Peyer's patch (tissue), 4 donors: ENCODE results near the gene TACC2. TPM values are rescaled to one million over a fixed set of nuclear protein-coding genes. Genes with fewer than 3 reads are reported as not detected.

Experiments
- DNase-seq, 3 donors: peaks; one replicate each; pipeline ENCODE4 v3.0.0-alpha.2; 2017 to 2019
- H3K27ac ChIP-seq, 4 donors: fragments of 200-600 bp; sonication (generic); one replicate each; pipeline ENCODE4 v1.5.1; 2016 to 2019
- H3K27me3 ChIP-seq, 2 donors: fragments of 200-600 bp; sonication (generic); one replicate each; pipeline ENCODE4 v1.5.1; 2019
- H3K36me3 ChIP-seq, 3 donors: fragments of 200-600 bp; sonication (generic); one replicate each; pipeline ENCODE4 v1.5.1; 2016 to 2019
- H3K4me1 ChIP-seq, 4 donors: fragments of 200-600 bp; sonication (generic); one replicate each; pipeline ENCODE4 v1.5.1; 2016 to 2019
- H3K4me3 ChIP-seq, 4 donors: fragments of 200-600 bp; sonication (generic); 1 replicate in 3 of 4; 2 replicates in 1 of 4; pipeline ENCODE4 v1.5.1; 2016 to 2019; ENCODE audit warnings: mild to moderate bottlenecking in 1 of 4
- H3K9me3 ChIP-seq, 4 donors: fragments of 200-600 bp; sonication (generic); one replicate each; pipeline ENCODE4 v1.5.1; 2016 to 2019; ENCODE audit warnings: mild to moderate bottlenecking in 1 of 4
- POLR2A ChIP-seq, 2 donors: fragments of 450-650 bp; IDR thresholded peaks; one replicate each; pipeline ENCODE4 v1.5.1; 2017; ENCODE audit warnings: antibody characterized with exemption in 2 of 2, mild to moderate bottlenecking in 2 of 2, moderate library complexity in 2 of 2
- total RNA-seq, 4 donors: library from RNA; depleted of rRNA; stranded (reverse); fragments of >200 nt; gene quantifications; one replicate each; pipeline ENCODE4 v1.1.0, GENCODE V29; 2016
- TF ChIP-seq, protein P1 (sequence below), 6 experiments: fragments of 450-650 bp in 4 of 6; fragments of 200-600 bp in 2 of 6; sonication (generic) in 1 of 6; IDR thresholded peaks; one replicate each; pipeline ENCODE4 v1.5.1; 2017 to 2019; ENCODE audit warnings: antibody characterized with exemption in 6 of 6, mild to moderate bottlenecking in 3 of 6, moderate library complexity in 1 of 6

TACC2 gene
- total RNA-seq, 4 donors from 2014 or later: 91.6 to 140 (median 109) TPM

- no peak overlapping the region for H3K27ac ChIP-seq
- no peak overlapping the region for H3K4me3 ChIP-seq
- TF ChIP-seq, protein P1, sequence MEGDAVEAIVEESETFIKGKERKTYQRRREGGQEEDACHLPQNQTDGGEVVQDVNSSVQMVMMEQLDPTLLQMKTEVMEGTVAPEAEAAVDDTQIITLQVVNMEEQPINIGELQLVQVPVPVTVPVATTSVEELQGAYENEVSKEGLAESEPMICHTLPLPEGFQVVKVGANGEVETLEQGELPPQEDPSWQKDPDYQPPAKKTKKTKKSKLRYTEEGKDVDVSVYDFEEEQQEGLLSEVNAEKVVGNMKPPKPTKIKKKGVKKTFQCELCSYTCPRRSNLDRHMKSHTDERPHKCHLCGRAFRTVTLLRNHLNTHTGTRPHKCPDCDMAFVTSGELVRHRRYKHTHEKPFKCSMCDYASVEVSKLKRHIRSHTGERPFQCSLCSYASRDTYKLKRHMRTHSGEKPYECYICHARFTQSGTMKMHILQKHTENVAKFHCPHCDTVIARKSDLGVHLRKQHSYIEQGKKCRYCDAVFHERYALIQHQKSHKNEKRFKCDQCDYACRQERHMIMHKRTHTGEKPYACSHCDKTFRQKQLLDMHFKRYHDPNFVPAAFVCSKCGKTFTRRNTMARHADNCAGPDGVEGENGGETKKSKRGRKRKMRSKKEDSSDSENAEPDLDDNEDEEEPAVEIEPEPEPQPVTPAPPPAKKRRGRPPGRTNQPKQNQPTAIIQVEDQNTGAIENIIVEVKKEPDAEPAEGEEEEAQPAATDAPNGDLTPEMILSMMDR (IDR thresholded peaks at IDR 0.05): no peak
- TF ChIP-seq POLR2A (IDR thresholded peaks at IDR 0.05): no peak
- H3K27me3 ChIP-seq: no peaks in the 10 kb centered on the region
- H3K36me3 ChIP-seq: no peaks in the 10 kb centered on the region
- H3K4me1 ChIP-seq: peaks cover 0 to 15% (median 6%) of the 10 kb centered on the region in 4 donors
- DNase-seq: no peak
- H3K9me3 ChIP-seq: no peaks in the 10 kb centered on the region
These were observed 12.4 kb upstream of the TACC2 start for GRCh38 chr10:121976607-121977006.

GRCh38 chr10:121978511-121978910 lies 10.5 kb upstream of the TACC2 start:
- no peaks in the 10 kb centered on the region for H3K27me3 ChIP-seq
- no peak overlapping the region for H3K4me3 ChIP-seq
- no peak overlapping the region for H3K27ac ChIP-seq
- H3K9me3 ChIP-seq: no peaks in the 10 kb centered on the region
- H3K36me3 ChIP-seq: no peaks in the 10 kb centered on the region
- H3K4me1 ChIP-seq: peaks cover 0 to 11% (median 4%) of the 10 kb centered on the region in 4 donors
- no peak for DNase-seq
- TF ChIP-seq, protein P1 (IDR thresholded peaks at IDR 0.05): no peak
- TF ChIP-seq POLR2A (IDR thresholded peaks at IDR 0.05): no peak

DNA sequence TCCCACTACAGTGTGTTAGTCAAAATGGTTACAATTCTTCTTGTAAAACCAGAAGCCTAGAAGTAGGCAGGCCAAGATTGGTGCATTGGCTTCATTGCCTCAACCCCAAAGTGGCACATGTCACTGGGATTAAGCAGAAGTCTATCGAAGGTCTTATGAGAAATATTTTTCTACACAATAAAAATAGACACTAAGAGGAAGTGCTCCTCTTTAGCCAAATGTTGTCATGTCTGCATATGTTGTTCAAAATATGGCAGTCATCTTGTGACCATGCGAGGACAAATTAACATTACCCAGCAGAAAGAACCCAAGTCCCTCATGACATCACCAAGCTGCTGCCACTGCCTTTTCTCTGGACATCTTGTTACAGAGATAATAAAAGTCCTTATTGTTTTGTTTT lies 7.6 kb upstream of the TACC2 start:
- Histone ChIP-seq H3K27me3 (no peaks in the 10 kb centered on the region), H3K9me3 (peaks cover 0 to 7% (median 2%) of the 10 kb centered on the region in 4 donors), H3K36me3 (no peaks in the 10 kb centered on the region), H3K27ac (no peak overlapping the region), H3K4me1 (no peaks in the 10 kb centered on the region), H3K4me3 (no peak overlapping the region)
- no peak for TF ChIP-seq POLR2A (IDR thresholded peaks at IDR 0.05)
- TF ChIP-seq, protein P1 (IDR thresholded peaks at IDR 0.05): no peak
- DNase-seq: no peak

DNA sequence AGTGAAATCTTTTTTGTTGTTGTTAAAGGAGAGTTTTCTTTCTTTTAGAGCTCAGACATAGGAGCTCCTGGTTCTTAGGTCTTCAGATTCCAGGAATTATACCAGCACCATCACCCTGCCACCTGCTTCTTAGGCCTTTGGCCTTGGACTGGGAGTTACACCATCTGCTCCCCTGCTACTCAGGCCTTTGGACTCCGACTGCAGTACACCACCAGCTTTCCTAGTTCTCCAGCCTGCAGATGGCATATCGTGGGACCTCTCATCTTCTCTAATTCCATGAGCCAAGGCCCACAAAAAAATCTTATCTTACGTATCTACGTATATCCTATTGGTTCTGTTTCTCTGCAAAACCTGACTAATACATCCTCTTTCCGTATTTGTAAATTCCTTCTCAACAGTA lies 5.1 kb upstream of the TACC2 start:
- no peak for TF ChIP-seq POLR2A (IDR thresholded peaks at IDR 0.05)
- TF ChIP-seq, protein P1 (IDR thresholded peaks at IDR 0.05): no peak
- H3K36me3 ChIP-seq: no peaks in the 10 kb centered on the region
- no peak overlapping the region for H3K27ac ChIP-seq
- DNase-seq: peak in 1 of 3 donors; percentile 49
- peaks cover 0 to 7% (median 2%) of the 10 kb centered on the region in 4 donors for H3K9me3 ChIP-seq
- H3K27me3 ChIP-seq: no peaks in the 10 kb centered on the region
- H3K4me1 ChIP-seq: no peaks in the 10 kb centered on the region
- no peak overlapping the region for H3K4me3 ChIP-seq

DNA sequence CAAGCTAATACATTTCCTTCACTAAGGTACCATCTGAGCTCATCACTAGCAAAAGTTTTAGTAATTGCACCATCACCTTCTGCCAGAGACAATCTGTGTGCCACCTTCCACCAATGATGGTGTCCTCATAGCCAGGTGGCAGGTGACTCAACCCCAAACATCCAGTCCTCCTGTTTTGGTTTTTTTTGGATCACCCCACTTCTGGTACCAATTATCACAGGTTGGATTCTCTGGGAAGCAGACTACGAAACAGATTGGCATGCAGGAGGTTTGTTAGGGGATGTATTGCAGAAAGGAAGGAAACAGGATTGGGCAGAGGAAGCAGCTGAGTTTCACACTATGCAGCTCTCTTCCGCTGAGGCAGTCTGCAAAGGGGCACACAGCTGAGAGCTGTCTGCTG lies 4.5 kb upstream of the TACC2 start:
- TF ChIP-seq, protein P1 (IDR thresholded peaks at IDR 0.05): no peak
- TF ChIP-seq POLR2A (IDR thresholded peaks at IDR 0.05): no peak
- no peak for DNase-seq
- H3K27me3 ChIP-seq: no peaks in the 10 kb centered on the region
- peaks cover 0 to 7% (median 2%) of the 10 kb centered on the region in 4 donors for H3K9me3 ChIP-seq
- H3K4me3 ChIP-seq: no peak overlapping the region
- no peaks in the 10 kb centered on the region for H3K36me3 ChIP-seq
- no peaks in the 10 kb centered on the region for H3K4me1 ChIP-seq
- H3K27ac ChIP-seq: no peak overlapping the region
